ENCODE results near the gene QKI.

- TF ChIP-seq GATA2 (IDR thresholded peaks at IDR 0.05; ENCODE audit: low read depth, low read length) (no peak), GATA3 (IDR thresholded peaks at IDR 0.05; ENCODE audit: low read depth, low read length) (no peak)
These were observed 30.0 kb upstream of the QKI start for GRCh38 chr6:163384510-163384909.

All from SH-SY5Y (cell line).